ENCODE measurements around the gene PHKB. TPM values are rescaled to one million over a fixed set of nuclear protein-coding genes. Genes with fewer than 3 reads are reported as not detected.

PHKB gene
- total RNA-seq, 1 experiment from 2014 or later: 39.1 TPM

- peak; percentile 85 for DNase-seq (ENCODE audit: low read depth)
Measured at GRCh38 chr16:47565454-47565853, 104.3 kb downstream of the PHKB start.

GRCh38 chr16:47567321-47567720, 106.2 kb downstream of the PHKB start:
- DNase-seq (ENCODE audit: low read depth): no peak

- DNase-seq (ENCODE audit: low read depth): no peak
Measured at GRCh38 chr16:47568351-47568750, 107.2 kb downstream of the PHKB start.

- no peak for DNase-seq (ENCODE audit: low read depth)
Measured at GRCh38 chr16:47571049-47571448, 109.9 kb downstream of the PHKB start.

- DNase-seq (ENCODE audit: low read depth): no peak
Measured at GRCh38 chr16:47571711-47572110, 110.6 kb downstream of the PHKB start.

- DNase-seq (ENCODE audit: low read depth): peak; percentile 90
Measured at GRCh38 chr16:47574091-47575054, 113.2 kb downstream of the PHKB start.

GRCh38 chr16:47577029-47577428, 115.9 kb downstream of the PHKB start:
- no peak for DNase-seq (ENCODE audit: low read depth)

GRCh38 chr16:47578033-47578432, 116.9 kb downstream of the PHKB start:
- DNase-seq (ENCODE audit: low read depth): no peak

GRCh38 chr16:47578573-47578972, 117.4 kb downstream of the PHKB start:
- DNase-seq (ENCODE audit: low read depth): peak; percentile 42

GRCh38 chr16:47581114-47581513, 120.0 kb downstream of the PHKB start:
- no peak for DNase-seq (ENCODE audit: low read depth)

GRCh38 chr16:47584464-47585225, 123.5 kb downstream of the PHKB start:
- no peak for DNase-seq (ENCODE audit: low read depth)

- DNase-seq (ENCODE audit: low read depth): no peak
Measured at GRCh38 chr16:47586121-47586520, 125.0 kb downstream of the PHKB start.

- DNase-seq (ENCODE audit: low read depth): no peak
Measured at GRCh38 chr16:47590472-47590871, 129.3 kb downstream of the PHKB start.

- DNase-seq (ENCODE audit: low read depth): no peak
Measured at GRCh38 chr16:47592232-47592631, 131.1 kb downstream of the PHKB start.

- DNase-seq (ENCODE audit: low read depth): no peak
Measured at GRCh38 chr16:47599512-47599911, 138.4 kb downstream of the PHKB start.

GRCh38 chr16:47600376-47600775, 139.2 kb downstream of the PHKB start:
- no peak for DNase-seq (ENCODE audit: low read depth)

GRCh38 chr16:47604306-47604705, 143.2 kb downstream of the PHKB start:
- DNase-seq (ENCODE audit: low read depth): no peak

- DNase-seq (ENCODE audit: low read depth): no peak
Measured at GRCh38 chr16:47611042-47611441, 149.9 kb downstream of the PHKB start.

GRCh38 chr16:47611848-47612493, 150.8 kb downstream of the PHKB start:
- no peak for DNase-seq (ENCODE audit: low read depth)

- DNase-seq (ENCODE audit: low read depth): no peak
Measured at GRCh38 chr16:47612711-47613110, 151.6 kb downstream of the PHKB start.

GRCh38 chr16:47613251-47613650, 152.1 kb downstream of the PHKB start:
- DNase-seq (ENCODE audit: low read depth): no peak

- no peak for DNase-seq (ENCODE audit: low read depth)
Measured at GRCh38 chr16:47617732-47618131, 156.6 kb downstream of the PHKB start.

All from M059J (cell line).